Measurements from ENCODE around the gene PECR.

Gene PECR

GRCh38 chr2:216070195-216070594 lies 11.4 kb downstream of the PECR start:
- TF ChIP-seq CTCF (IDR thresholded peaks at IDR 0.05; ENCODE audit: low read depth, low read length) = no peak
- no peak overlapping the region for H3K4me3 ChIP-seq (ENCODE audit: low read depth, low read length)

DNA sequence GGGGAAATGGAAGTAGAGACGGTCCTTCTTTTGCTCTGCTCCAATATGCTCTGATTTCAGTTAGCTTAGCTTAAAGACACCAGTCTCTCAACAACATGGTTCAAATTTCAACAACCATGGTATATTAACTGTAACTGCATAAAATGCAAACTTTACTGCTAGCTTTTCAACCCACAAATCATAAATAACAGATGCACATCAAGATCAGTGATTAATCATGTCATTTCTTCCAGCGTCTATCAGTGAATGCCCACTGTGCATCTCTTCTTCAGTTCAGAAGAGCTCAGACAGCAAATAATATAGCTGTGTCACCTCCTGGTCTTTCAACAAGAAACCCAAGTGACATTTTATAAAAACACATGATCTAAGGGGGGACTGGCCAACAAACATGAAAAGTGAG lies 12.6 kb downstream of the PECR start:
- TF ChIP-seq CTCF (IDR thresholded peaks at IDR 0.05; ENCODE audit: low read depth, low read length) = no peak
- no peak overlapping the region for H3K4me3 ChIP-seq (ENCODE audit: low read depth, low read length)

GRCh38 chr2:216066230-216066629 lies 15.4 kb downstream of the PECR start:
- H3K4me3 ChIP-seq (ENCODE audit: low read depth, low read length) = no peak overlapping the region
- no peak for TF ChIP-seq CTCF (IDR thresholded peaks at IDR 0.05; ENCODE audit: low read depth, low read length)

DNA sequence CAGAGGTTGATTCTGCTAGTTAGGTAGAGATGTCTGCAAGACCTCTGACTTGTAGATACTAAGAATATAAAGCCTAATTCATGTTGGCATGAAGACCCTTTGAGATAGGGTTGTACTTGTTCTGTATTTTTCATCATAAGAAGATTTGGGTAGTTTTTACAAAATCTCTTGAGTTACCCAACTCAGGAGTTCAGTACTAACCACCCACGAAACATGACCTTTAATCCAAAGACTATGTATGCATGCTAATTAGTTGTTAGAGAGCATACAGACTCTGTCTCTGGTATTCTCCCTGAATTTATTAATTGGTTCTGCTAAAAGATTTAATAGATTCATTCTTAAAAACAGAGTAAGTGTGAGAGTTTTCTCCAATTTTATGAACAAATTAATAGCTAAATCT lies 16.9 kb downstream of the PECR start:
- TF ChIP-seq CTCF (IDR thresholded peaks at IDR 0.05; ENCODE audit: low read depth, low read length) = no peak
- no peak overlapping the region for H3K4me3 ChIP-seq (ENCODE audit: low read depth, low read length)

DNA sequence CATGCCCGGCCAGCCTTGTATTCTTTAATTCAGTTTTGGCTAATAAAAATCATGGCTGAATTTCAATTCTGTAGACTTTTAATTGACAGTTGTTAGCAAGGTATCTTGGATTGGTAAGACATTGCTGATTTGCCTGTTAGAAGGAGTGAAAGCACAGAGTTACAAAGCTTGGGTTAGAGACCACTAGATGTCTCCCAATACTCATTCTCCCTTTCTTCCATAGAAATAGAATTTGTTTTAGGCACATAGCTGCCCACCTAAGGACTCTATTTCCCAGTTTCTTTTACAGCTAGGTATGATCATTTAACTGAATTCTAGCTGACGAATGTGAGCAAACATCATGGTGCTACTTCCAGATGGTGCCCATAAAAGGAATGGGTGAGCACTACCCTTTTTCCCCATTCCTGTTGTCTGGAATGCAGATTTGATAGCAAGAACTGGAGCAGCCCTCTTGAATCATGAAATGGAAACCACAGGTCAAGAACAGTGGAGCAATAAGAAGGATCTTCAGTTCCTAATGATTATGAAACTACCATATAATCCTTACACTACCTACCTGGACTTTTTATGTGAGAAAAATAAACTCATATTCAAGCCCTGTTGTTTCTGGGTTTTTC lies 17.5 kb downstream of the PECR start:
- H3K4me3 ChIP-seq (ENCODE audit: low read depth, low read length) = no peak overlapping the region
- no peak for TF ChIP-seq CTCF (IDR thresholded peaks at IDR 0.05; ENCODE audit: low read depth, low read length)

DNA sequence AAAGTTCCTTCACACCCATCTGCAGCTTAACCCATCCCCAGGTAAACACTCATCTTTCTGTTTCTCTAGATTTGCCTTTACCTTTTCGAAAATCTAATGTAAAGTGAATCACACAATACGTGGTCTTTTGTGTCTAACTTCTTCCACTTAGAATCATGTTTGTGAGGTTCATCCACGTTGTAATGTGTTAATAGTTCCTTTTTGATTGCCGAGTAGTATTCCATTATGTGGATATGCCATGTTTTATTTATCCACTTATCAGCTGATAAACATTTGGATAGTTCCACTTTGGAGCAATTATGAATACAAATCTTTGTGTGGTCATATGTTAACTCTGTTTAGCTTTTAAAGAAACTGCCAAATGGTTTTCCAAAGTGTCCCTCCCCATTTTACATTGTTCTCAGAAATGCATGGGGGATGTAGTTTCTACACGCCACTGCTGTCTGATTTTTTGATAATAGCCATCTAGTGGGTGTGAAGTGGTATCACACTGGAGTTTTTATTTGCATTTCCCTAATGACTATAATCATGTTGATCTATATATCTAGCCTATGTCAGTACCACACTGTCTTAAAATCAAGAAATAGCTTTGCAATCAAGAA lies 22.3 kb downstream of the PECR start:
- TF ChIP-seq CTCF (IDR thresholded peaks at IDR 0.05; ENCODE audit: low read depth, low read length) = no peak
- H3K4me3 ChIP-seq (ENCODE audit: low read depth, low read length) = no peak overlapping the region

DNA sequence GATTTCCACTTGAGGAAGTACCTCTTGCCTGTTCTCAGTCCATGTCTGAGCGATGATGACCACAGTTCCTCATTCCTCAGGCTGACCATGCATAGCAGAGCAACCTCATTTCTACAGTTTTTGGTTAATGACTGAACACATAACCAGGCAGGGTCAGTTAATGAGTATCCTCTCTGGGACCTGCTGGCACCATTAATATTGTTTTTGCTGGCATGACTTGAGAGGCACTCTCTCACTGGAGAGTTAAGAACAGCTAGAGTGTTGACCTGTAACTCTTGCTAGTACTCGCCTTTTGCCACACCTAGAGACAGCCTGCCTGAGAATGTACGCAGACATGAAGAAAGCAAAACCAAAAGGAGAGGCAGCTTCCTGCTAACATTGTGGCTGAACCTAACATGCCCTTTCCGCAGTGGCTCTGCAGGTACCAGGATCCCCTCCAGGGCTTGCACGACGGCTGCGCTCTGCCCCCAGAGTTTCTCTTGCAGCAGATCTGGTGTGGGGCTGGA lies 23.9 kb downstream of the PECR start:
- TF ChIP-seq CTCF (IDR thresholded peaks at IDR 0.05; ENCODE audit: low read depth, low read length) = no peak
- no peak overlapping the region for H3K4me3 ChIP-seq (ENCODE audit: low read depth, low read length)

Measured in WI38 (cell line).